Measurements from ENCODE around the gene DLGAP1.

DNA sequence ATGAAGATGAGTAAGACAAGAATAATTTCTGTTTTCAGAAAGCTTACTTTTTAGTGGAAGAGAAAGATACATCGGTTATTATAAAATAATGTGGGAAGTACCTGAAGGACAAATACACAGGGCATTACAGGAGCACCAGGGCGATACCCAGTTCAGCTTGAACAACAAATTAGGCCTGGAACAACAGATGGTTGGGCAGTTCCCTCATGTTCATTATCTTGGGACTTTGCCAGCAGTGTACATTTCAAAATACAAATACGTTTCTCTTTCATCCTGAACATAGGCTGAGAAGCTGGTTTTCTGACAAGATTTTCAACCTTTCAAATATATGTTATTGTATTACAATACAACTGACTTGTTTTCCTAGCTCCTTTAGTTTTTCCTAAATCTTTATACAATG, 925.5 kb downstream of the DLGAP1 start:
- TF ChIP-seq TAF1 (conservative IDR thresholded peaks at IDR 0.05) (no peak), JUND (IDR thresholded peaks at IDR 0.05) (no peak), YY1 (IDR thresholded peaks at IDR 0.05) (no peak), RAD21 (IDR thresholded peaks at IDR 0.05) (no peak), HNF4G (IDR thresholded peaks at IDR 0.05) (no peak)
- TF ChIP-seq, protein P1, sequence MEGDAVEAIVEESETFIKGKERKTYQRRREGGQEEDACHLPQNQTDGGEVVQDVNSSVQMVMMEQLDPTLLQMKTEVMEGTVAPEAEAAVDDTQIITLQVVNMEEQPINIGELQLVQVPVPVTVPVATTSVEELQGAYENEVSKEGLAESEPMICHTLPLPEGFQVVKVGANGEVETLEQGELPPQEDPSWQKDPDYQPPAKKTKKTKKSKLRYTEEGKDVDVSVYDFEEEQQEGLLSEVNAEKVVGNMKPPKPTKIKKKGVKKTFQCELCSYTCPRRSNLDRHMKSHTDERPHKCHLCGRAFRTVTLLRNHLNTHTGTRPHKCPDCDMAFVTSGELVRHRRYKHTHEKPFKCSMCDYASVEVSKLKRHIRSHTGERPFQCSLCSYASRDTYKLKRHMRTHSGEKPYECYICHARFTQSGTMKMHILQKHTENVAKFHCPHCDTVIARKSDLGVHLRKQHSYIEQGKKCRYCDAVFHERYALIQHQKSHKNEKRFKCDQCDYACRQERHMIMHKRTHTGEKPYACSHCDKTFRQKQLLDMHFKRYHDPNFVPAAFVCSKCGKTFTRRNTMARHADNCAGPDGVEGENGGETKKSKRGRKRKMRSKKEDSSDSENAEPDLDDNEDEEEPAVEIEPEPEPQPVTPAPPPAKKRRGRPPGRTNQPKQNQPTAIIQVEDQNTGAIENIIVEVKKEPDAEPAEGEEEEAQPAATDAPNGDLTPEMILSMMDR (IDR thresholded peaks at IDR 0.05; ENCODE audit: low read depth, low read length, missing input control): no peak
- TF ChIP-seq, protein P2, sequence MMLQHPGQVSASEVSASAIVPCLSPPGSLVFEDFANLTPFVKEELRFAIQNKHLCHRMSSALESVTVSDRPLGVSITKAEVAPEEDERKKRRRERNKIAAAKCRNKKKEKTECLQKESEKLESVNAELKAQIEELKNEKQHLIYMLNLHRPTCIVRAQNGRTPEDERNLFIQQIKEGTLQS (IDR thresholded peaks at IDR 0.05): no peak

All from liver (tissue), 3 donors.